ENCODE data around the gene QARS1. TPM values are rescaled to one million over a fixed set of nuclear protein-coding genes. Genes with fewer than 3 reads are reported as not detected.

Gene QARS1
- total and polyA plus RNA-seq, 2 experiments from 2014 or later: 173 to 373 TPM

DNA sequence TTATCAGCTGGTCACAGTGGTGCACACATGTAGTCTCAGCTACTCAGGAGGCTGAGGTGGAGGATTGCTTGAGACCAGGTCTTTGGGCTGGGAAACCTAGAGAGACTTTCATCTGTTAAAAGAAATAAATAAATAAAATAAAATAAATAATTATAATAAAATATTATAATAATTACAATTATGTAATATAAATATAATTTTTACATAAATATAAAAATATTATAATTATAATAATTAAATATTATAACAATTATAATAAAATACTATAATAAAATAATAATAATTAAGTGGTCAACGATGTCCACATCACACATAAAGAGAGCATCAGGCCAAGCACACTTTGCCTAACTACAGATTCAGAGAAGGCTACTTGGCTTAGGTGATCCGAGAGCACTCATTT lies 25.3 kb downstream of the QARS1 start (continued):
- TF ChIP-seq, protein P1, sequence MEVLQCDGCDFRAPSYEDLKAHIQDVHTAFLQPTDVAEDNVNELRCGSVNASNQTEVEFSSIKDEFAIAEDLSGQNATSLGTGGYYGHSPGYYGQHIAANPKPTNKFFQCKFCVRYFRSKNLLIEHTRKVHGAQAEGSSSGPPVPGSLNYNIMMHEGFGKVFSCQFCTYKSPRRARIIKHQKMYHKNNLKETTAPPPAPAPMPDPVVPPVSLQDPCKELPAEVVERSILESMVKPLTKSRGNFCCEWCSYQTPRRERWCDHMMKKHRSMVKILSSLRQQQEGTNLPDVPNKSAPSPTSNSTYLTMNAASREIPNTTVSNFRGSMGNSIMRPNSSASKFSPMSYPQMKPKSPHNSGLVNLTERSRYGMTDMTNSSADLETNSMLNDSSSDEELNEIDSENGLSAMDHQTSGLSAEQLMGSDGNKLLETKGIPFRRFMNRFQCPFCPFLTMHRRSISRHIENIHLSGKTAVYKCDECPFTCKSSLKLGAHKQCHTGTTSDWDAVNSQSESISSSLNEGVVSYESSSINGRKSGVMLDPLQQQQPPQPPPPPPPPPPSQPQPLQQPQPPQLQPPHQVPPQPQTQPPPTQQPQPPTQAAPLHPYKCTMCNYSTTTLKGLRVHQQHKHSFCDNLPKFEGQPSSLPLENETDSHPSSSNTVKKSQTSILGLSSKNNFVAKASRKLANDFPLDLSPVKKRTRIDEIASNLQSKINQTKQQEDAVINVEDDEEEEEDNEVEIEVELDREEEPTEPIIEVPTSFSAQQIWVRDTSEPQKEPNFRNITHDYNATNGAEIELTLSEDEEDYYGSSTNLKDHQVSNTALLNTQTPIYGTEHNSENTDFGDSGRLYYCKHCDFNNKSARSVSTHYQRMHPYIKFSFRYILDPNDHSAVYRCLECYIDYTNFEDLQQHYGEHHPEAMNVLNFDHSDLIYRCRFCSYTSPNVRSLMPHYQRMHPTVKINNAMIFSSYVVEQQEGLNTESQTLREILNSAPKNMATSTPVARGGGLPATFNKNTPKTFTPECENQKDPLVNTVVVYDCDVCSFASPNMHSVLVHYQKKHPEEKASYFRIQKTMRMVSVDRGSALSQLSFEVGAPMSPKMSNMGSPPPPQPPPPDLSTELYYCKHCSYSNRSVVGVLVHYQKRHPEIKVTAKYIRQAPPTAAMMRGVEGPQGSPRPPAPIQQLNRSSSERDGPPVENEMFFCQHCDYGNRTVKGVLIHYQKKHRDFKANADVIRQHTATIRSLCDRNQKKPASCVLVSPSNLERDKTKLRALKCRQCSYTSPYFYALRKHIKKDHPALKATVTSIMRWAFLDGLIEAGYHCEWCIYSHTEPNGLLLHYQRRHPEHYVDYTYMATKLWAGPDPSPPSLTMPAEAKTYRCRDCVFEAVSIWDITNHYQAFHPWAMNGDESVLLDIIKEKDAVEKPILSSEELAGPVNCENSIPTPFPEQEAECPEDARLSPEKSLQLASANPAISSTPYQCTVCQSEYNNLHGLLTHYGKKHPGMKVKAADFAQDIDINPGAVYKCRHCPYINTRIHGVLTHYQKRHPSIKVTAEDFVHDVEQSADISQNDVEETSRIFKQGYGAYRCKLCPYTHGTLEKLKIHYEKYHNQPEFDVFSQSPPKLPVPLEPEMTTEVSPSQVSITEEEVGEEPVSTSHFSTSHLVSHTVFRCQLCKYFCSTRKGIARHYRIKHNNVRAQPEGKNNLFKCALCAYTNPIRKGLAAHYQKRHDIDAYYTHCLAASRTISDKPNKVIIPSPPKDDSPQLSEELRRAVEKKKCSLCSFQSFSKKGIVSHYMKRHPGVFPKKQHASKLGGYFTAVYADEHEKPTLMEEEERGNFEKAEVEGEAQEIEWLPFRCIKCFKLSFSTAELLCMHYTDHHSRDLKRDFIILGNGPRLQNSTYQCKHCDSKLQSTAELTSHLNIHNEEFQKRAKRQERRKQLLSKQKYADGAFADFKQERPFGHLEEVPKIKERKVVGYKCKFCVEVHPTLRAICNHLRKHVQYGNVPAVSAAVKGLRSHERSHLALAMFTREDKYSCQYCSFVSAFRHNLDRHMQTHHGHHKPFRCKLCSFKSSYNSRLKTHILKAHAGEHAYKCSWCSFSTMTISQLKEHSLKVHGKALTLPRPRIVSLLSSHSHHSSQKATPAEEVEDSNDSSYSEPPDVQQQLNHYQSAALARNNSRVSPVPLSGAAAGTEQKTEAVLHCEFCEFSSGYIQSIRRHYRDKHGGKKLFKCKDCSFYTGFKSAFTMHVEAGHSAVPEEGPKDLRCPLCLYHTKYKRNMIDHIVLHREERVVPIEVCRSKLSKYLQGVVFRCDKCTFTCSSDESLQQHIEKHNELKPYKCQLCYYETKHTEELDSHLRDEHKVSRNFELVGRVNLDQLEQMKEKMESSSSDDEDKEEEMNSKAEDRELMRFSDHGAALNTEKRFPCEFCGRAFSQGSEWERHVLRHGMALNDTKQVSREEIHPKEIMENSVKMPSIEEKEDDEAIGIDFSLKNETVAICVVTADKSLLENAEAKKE (CRISPR knock-in tag; IDR thresholded peaks at IDR 0.05): no peak
- TF ChIP-seq ZNF114 (CRISPR knock-in tag; IDR thresholded peaks at IDR 0.05): no peak
- no peak for TF ChIP-seq REST (IDR thresholded peaks at IDR 0.05; ENCODE audit: unreplicated experiment)
- no peak for TF ChIP-seq NANOG (IDR thresholded peaks at IDR 0.05; ENCODE audit: borderline replicate concordance)
- no peak for TF ChIP-seq EZH2phosphoT487 (IDR thresholded peaks at IDR 0.05; ENCODE audit: unreplicated experiment)
- TF ChIP-seq, protein P2, sequence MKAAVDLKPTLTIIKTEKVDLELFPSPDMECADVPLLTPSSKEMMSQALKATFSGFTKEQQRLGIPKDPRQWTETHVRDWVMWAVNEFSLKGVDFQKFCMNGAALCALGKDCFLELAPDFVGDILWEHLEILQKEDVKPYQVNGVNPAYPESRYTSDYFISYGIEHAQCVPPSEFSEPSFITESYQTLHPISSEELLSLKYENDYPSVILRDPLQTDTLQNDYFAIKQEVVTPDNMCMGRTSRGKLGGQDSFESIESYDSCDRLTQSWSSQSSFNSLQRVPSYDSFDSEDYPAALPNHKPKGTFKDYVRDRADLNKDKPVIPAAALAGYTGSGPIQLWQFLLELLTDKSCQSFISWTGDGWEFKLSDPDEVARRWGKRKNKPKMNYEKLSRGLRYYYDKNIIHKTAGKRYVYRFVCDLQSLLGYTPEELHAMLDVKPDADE (IDR thresholded peaks at IDR 0.05): no peak
- no peak for TF ChIP-seq EZH2 (IDR thresholded peaks at IDR 0.05; ENCODE audit: low read depth, unreplicated experiment)
- no peak for TF ChIP-seq STAT1 (IDR thresholded peaks at IDR 0.05; ENCODE audit: unreplicated experiment)
- no peak for TF ChIP-seq POLR2AphosphoS5 (IDR thresholded peaks at IDR 0.05; ENCODE audit: low read depth)
- TF ChIP-seq ZNF331 (CRISPR knock-in tag; IDR thresholded peaks at IDR 0.05; ENCODE audit: low read depth): no peak
